Activated T-helper 2 cell treated with anti-CD3 and anti-CD28 coated beads, Interferon-gamma antibody, Interleukin-2, Interleukin-4, amounts not matched to agents 10 μg/mL and 5 μg/mL and 100 μg/mL, durations not matched to agents 14 hours and 24 hours and 36 hours (primary cell): Measurements from ENCODE around the gene DGKA. TPM values are rescaled to one million over a fixed set of nuclear protein-coding genes. Genes with fewer than 3 reads are reported as not detected.
"Not testable (repeated sequence)": the region's sequence is repeated elsewhere in the genome, so short reads cannot be mapped to it uniquely, and the experiment has no call there.

Experiments
- DNase-seq: peaks from one replicate; pipeline ENCODE4 v3.0.0; 2021; ENCODE audit warnings: low spot score
- H3K27ac Mint-ChIP-seq: one replicate; pipeline ENCODE4 v1.8.0; 2021; ENCODE audit warnings: mixed read lengths
- H3K27me3 Mint-ChIP-seq: one replicate; pipeline ENCODE4 v1.8.0; 2021; ENCODE audit warnings: low read depth, mixed read lengths
- H3K36me3 Mint-ChIP-seq: one replicate; pipeline ENCODE4 v1.8.0; 2021; ENCODE audit warnings: low read depth, mixed read lengths
- H3K4me1 Mint-ChIP-seq: one replicate; pipeline ENCODE4 v1.8.0; 2021; ENCODE audit warnings: low read depth, mixed read lengths
- H3K4me3 Mint-ChIP-seq: one replicate; pipeline ENCODE4 v1.8.0; 2021; ENCODE audit warnings: low read depth, mild to moderate bottlenecking, moderate library complexity, mixed read lengths
- H3K9me3 Mint-ChIP-seq: one replicate; pipeline ENCODE4 v1.8.0; 2021; ENCODE audit warnings: mixed read lengths
- intact Hi-C: fragments of 100-400 bp; cut with micrococcal nuclease; formaldehyde crosslinking; loops from one replicate; pipeline ENCODE4 v1.15.1; 2023
- total RNA-seq: library from RNA; stranded (reverse); gene quantifications from 2 replicates; pipeline ENCODE4 v1.2.3, GENCODE V29; 2022

DGKA gene
- total RNA-seq, 1 donor from 2014 or later = 218 TPM

DNA sequence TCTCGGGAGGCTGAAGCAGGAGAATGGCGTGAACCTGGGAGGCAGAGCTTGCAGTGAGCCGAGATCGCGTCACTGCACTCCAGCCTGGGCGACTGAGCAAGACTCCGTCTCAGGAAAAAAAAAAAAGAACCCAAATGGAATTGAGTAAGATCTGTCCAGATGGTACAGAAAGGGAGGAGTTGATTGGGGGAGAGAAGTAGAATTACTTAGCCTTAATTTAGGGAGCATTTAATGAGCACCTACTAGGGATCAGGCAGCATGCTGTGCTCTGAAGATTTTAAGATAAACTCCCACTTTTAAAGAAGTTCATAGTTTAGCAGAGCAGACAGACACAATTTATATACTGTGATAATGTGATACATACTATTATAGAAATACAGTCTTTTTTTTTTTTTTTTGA lies 47.4 kb downstream of the DGKA start:
- intact Hi-C loops = no loop called here
- Mint-ChIP-seq H3K9me3 (no peaks in the 10 kb centered on the region), H3K27me3 (no peaks in the 10 kb centered on the region), H3K27ac (no peak overlapping the region), H3K36me3 (peaks cover 36% of the 10 kb centered on the region), H3K4me3 (no peak overlapping the region), H3K4me1 (peaks cover 16% of the 10 kb centered on the region)
- DNase-seq = no peak

- H3K27ac Mint-ChIP-seq = no peak overlapping the region
- no peaks in the 10 kb centered on the region for H3K9me3 Mint-ChIP-seq
- intact Hi-C loops = no loop called here
- no peaks in the 10 kb centered on the region for H3K27me3 Mint-ChIP-seq
- no peak for DNase-seq
- H3K36me3 Mint-ChIP-seq = peaks cover 41% of the 10 kb centered on the region
- H3K4me3 Mint-ChIP-seq = no peak overlapping the region
- H3K4me1 Mint-ChIP-seq = peaks cover 16% of the 10 kb centered on the region
Measured at GRCh38 chr12:55979069-55979468, 48.1 kb downstream of the DGKA start.

DNA sequence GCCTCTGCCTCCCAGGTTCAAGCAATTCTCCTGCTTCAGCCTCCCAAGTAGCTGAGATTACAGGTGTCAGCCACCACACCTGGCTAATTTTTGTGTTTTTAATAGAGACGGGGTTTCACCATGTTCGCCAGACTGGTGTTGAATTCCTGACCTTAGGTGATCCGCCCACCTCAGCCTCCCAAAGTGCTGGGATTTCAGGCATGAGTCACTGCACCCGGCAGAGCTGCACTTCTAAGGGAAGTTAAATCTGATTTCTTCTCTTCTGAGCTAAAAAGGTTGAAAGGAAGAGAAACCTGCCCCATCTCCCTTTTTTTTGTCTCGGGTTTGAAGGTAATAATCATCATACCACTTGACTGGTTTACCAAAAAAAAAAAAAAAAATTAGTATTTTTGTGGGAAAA lies 50.9 kb downstream of the DGKA start:
- H3K36me3 Mint-ChIP-seq = peaks cover 57% of the 10 kb centered on the region
- intact Hi-C loops = not testable (repeated sequence)

DNA sequence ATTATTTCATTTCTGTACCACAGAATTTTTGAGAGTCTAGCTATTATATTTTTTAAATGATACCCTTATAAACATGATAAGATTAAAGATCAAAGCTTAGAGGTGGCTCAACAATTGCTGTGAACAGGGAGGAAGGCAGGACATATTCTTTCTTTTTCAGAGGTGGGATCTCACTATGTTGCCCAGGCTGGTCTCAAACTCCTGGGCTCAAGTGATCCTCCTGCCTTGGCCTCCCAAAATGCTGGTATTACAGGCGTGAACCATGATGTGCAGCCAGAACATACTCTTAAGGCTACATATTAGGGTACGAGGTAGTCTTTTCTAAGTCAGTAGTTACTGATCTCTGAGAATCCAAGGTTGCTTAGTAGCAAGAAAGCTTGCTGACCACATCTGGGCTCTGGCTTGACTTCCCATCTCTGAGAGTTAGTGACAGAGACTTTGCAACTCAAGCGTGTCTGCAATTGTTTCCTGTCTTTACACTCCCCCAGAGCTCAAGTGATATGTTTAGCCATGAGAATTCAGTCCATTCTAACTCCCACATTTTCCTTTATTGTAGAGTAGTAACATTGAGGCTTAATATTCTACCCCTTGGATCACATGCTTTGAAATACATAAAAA lies 51.5 kb downstream of the DGKA start:
- H3K27ac Mint-ChIP-seq = no peak overlapping the region
- no peaks in the 10 kb centered on the region for H3K9me3 Mint-ChIP-seq
- no peaks in the 10 kb centered on the region for H3K27me3 Mint-ChIP-seq
- intact Hi-C loops = no loop called here
- peaks cover 58% of the 10 kb centered on the region for H3K36me3 Mint-ChIP-seq
- no peak for DNase-seq
- no peak overlapping the region for H3K4me3 Mint-ChIP-seq
- peaks cover 9% of the 10 kb centered on the region for H3K4me1 Mint-ChIP-seq

More for the DNA sequence above, 50.9 kb downstream of the DGKA start:
- H3K9me3 Mint-ChIP-seq, H3K27ac Mint-ChIP-seq, H3K27me3 Mint-ChIP-seq, DNase-seq, H3K4me1 Mint-ChIP-seq, H3K4me3 Mint-ChIP-seq: not testable (repeated sequence)

DNA sequence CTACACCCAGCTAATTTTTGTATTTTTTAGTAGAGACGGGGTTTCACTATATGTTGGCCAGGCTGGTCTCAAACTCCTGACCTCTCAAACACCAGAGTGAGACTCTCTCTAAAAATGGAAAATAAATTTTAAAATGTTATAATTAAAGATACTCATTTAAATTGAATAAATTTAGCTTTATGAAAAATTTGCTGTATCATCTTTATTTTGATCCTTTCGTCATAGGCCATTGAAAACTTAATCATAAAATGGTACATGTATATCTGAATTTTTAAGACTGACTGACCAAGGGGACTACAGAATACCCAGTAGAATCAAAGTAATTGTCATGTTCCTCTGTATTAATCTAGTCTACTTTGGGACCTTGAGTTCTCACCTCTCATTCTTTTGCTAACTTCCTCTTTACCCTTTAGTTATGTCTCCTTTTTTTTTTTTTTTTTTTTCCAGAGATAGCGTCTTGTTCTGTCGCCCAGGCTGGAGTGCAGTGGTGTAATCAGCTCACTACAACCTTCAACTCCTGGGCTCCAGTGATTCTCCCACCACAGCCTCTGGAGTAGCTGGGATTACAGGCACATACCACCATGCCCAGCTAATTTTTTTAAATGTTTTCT lies 52.4 kb downstream of the DGKA start:
- H3K27ac Mint-ChIP-seq = no peak overlapping the region
- no peaks in the 10 kb centered on the region for H3K27me3 Mint-ChIP-seq
- no peak overlapping the region for H3K4me3 Mint-ChIP-seq
- no peaks in the 10 kb centered on the region for H3K9me3 Mint-ChIP-seq
- peaks cover 60% of the 10 kb centered on the region for H3K36me3 Mint-ChIP-seq
- no peak for DNase-seq
- intact Hi-C loops = no loop called here
- peaks cover 7% of the 10 kb centered on the region for H3K4me1 Mint-ChIP-seq

DNA sequence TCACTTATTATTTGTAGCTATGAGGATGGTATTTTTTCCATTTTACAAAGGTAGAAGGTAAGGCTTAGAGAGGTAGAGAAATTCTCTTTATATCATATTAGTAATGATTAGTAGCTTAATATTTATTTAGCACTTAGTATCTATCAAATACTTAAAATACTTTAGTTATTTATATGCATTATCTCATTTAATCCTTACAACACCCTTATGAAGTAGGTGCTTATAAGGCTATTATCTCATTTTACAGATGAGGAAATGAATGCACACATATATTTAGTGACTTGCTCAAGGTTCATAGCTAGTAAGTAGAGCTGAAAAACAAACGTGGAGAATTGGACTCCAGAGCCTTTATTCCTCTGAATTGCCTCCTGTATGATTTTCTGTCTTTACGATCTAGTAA lies 53.9 kb downstream of the DGKA start:
- H3K27ac Mint-ChIP-seq = no peak overlapping the region
- no peak for DNase-seq
- no peaks in the 10 kb centered on the region for H3K9me3 Mint-ChIP-seq
- no peak overlapping the region for H3K4me3 Mint-ChIP-seq
- peaks cover 65% of the 10 kb centered on the region for H3K36me3 Mint-ChIP-seq
- H3K4me1 Mint-ChIP-seq = peaks cover 3% of the 10 kb centered on the region
- no peaks in the 10 kb centered on the region for H3K27me3 Mint-ChIP-seq
- intact Hi-C loops = no loop called here

- DNase-seq = no peak
- peaks cover 3% of the 10 kb centered on the region for H3K4me1 Mint-ChIP-seq
- H3K4me3 Mint-ChIP-seq = no peak overlapping the region
- no peak overlapping the region for H3K27ac Mint-ChIP-seq
- H3K36me3 Mint-ChIP-seq = peaks cover 65% of the 10 kb centered on the region
- intact Hi-C loops = no loop called here
- no peaks in the 10 kb centered on the region for H3K9me3 Mint-ChIP-seq
- no peaks in the 10 kb centered on the region for H3K27me3 Mint-ChIP-seq
Measured at GRCh38 chr12:55985341-55985740, 54.4 kb downstream of the DGKA start.

GRCh38 chr12:55985976-55986375 lies 55.0 kb downstream of the DGKA start:
- H3K9me3 Mint-ChIP-seq, H3K27me3 Mint-ChIP-seq, H3K4me1 Mint-ChIP-seq, H3K4me3 Mint-ChIP-seq, H3K27ac Mint-ChIP-seq, intact Hi-C loops, DNase-seq: not testable (repeated sequence)
- peaks cover 66% of the 10 kb centered on the region for H3K36me3 Mint-ChIP-seq

DNA sequence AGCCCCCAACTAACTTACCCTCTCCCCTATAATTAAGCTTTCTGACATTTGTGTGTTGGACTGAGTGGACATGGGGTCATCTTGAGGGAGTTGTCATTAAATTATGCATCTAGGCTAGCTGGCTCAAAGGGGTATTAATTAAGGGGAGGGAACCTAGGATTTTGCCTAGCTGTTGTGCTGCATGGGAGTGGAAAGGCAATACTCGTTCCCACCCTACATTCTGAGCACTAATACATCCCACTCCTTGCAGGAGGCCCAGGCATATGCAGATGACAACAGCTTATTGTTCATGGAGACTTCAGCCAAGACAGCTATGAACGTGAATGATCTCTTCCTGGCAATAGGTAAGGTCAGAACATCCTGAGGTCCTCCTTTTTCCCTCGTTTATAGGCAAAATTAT lies 60.1 kb downstream of the DGKA start:
- intact Hi-C loops = no loop called here
- Mint-ChIP-seq H3K9me3 (no peaks in the 10 kb centered on the region), H3K4me3 (no peak overlapping the region), H3K27me3 (no peaks in the 10 kb centered on the region), H3K36me3 (peaks cover 68% of the 10 kb centered on the region), H3K4me1 (peaks cover 5% of the 10 kb centered on the region), H3K27ac (no peak overlapping the region)
- DNase-seq = no peak

DNA sequence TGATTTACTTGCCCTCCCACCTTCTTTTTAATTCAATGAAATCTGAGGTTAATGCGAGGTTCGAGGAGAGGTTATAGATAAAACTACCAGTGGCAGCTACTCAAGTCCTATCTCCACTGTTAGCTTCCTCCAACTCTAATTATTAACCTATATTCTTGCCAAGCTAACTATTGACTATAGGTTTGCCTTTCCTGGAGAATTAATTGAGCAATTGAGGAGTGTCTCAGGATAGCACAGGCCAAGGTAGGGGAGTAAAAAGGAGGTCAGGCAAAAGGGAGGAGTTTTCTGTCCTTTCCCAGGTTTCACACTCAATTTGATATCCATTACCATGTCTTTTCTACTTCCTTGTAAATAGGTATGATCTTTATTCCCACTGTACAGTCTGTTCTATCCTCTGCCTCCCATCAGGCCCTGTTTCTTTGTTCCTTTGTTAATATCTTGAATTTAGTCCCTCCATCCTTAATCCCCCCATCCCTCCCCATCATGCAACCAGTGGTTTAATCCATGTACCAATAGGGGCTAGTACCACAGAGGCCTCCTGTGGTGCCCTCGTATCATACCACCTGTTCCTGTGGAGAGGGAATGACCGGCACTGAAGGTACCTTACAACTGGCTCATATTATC lies 62.4 kb downstream of the DGKA start:
- H3K36me3 Mint-ChIP-seq = peaks cover 52% of the 10 kb centered on the region
- DNase-seq = no peak
- no peaks in the 10 kb centered on the region for H3K27me3 Mint-ChIP-seq
- H3K27ac Mint-ChIP-seq = no peak overlapping the region
- H3K4me3 Mint-ChIP-seq = no peak overlapping the region
- intact Hi-C loops = no loop called here
- H3K4me1 Mint-ChIP-seq = peaks cover 19% of the 10 kb centered on the region
- no peaks in the 10 kb centered on the region for H3K9me3 Mint-ChIP-seq

GRCh38 chr12:55995366-55995765 lies 64.4 kb downstream of the DGKA start:
- peaks cover 24% of the 10 kb centered on the region for H3K4me1 Mint-ChIP-seq

DNA sequence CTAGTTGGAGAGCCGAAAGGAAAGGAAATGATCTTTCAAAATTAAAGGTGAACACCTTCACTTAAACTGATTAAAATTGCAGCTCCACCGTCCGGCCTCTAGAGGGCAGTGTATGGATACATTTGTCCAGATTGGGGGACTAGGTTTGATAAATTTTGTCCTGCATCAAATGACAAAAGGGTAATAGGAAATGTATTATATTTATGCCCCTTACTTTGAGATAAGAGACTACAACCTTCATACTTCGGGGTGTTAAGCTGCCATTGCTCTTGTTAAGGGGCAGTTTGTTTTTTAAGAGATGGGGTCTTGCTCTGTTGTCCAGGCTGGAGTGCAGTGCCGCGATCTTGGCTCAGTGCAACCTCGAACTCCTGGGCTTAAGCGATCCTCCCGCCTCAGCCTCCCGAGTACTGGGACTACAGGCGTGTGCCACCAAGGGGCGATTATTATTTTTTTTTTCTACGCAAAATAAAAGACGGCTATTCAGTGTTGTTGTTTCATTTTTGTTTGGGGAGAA lies 65.3 kb downstream of the DGKA start:
- Mint-ChIP-seq H3K9me3 (no peaks in the 10 kb centered on the region), H3K27me3 (no peaks in the 10 kb centered on the region), H3K27ac (peak overlapping the region; percentile 46), H3K36me3 (peaks cover 30% of the 10 kb centered on the region), H3K4me3 (peak overlapping the region; percentile 84), H3K4me1 (peaks cover 24% of the 10 kb centered on the region)
- DNase-seq = peak; percentile 56
- intact Hi-C loops = loop anchor here (1.0 to 5.0 kb wide), 4 partner anchors 33 to 121 kb away; partner anchors contain the start of genes DGKA, PA2G4, RPL41 and ZC3H10

More at GRCh38 chr12:55995366-55995765, 64.4 kb downstream of the DGKA start:
- Mint-ChIP-seq H3K9me3 (no peaks in the 10 kb centered on the region), H3K36me3 (peaks cover 39% of the 10 kb centered on the region), H3K27me3 (no peaks in the 10 kb centered on the region), H3K4me3 (no peak overlapping the region), H3K27ac (no peak overlapping the region)
- intact Hi-C loops = loop anchor here (5.0 kb wide), 2 partner anchors 107 to 122 kb away; partner anchors contain the start of genes PA2G4, RPL41 and ZC3H10
- DNase-seq = no peak
